Epithelial cell of proximal tubule (primary cell): ENCODE results near the gene WNT9A. TPM values are rescaled to one million over a fixed set of nuclear protein-coding genes. Genes with fewer than 3 reads are reported as not detected.

ENCODE experiments used
- DNase-seq: peaks from one replicate; pipeline ENCODE4 v3.0.0-alpha.2; 2011; ENCODE audit warnings: low read depth
- H3K4me3 ChIP-seq: 2 replicates; pipeline ENCODE4 v1.5.1; 2011; ENCODE audit warnings: low read depth, mild to moderate bottlenecking, low read length
- total RNA-seq: library from RNA; depleted of rRNA; stranded (reverse); fragments of >200 nt; gene quantifications from 2 replicates; pipeline ENCODE4 v1.2.3, GENCODE V29; 2015
- TF ChIP-seq, protein P1 (sequence below): conservative IDR thresholded peaks from 2 replicates; pipeline ENCODE4 v1.5.1; 2012; ENCODE audit warnings: low read depth, mild to moderate bottlenecking, low read length

WNT9A gene
- total RNA-seq, 1 donor from 2014 or later = 2.1 TPM

DNA sequence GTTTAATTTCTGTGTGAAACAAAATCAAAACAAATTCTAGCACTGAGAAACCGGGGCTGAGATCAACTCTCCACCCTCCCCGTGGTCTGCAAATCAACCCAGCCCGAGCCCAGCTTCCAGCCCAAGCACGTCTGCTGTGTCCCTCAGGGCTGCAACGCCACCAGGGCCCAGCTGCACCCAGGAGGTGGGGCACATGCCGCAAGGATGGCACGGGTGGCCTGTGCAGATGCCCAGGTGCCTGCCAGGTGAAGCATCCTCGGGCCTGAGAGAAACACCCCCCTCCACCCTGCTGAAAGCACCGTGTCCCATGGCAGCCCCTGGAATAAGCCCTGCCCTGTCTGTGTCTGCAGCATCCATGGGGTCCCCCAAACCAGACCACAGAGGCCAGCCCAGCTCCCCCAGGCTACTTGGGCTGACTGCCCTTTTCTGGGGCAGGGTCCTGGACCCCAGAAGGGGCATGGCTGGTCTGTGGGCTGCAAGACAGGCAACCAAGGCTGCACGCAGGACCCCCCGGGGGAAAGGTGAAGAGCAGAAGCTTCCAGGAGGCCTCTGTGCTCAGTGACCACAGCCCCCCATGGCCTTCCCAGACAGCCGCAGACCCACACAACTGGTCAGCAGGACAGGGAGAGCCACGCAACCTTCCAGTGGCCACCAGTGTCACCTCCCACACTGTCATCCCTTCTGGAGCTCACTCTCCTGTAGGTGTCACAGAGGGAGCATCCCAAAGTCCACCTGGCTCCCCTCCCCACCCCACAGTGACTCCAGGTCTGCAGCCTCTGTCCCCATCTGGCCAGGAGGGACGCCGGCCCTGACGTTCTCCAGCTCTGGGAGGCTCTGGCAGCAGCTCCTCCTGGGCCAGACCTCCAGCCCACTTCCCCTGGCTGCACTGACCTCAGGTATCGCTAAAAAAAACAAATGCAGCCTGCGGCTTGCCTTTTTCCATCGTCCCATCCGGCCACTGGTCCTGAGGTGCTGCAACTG, 7.7 kb downstream of the WNT9A start:
- TF ChIP-seq, protein P1, sequence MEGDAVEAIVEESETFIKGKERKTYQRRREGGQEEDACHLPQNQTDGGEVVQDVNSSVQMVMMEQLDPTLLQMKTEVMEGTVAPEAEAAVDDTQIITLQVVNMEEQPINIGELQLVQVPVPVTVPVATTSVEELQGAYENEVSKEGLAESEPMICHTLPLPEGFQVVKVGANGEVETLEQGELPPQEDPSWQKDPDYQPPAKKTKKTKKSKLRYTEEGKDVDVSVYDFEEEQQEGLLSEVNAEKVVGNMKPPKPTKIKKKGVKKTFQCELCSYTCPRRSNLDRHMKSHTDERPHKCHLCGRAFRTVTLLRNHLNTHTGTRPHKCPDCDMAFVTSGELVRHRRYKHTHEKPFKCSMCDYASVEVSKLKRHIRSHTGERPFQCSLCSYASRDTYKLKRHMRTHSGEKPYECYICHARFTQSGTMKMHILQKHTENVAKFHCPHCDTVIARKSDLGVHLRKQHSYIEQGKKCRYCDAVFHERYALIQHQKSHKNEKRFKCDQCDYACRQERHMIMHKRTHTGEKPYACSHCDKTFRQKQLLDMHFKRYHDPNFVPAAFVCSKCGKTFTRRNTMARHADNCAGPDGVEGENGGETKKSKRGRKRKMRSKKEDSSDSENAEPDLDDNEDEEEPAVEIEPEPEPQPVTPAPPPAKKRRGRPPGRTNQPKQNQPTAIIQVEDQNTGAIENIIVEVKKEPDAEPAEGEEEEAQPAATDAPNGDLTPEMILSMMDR = no peak
- DNase-seq = no peak
- no peak overlapping the region for H3K4me3 ChIP-seq

DNA sequence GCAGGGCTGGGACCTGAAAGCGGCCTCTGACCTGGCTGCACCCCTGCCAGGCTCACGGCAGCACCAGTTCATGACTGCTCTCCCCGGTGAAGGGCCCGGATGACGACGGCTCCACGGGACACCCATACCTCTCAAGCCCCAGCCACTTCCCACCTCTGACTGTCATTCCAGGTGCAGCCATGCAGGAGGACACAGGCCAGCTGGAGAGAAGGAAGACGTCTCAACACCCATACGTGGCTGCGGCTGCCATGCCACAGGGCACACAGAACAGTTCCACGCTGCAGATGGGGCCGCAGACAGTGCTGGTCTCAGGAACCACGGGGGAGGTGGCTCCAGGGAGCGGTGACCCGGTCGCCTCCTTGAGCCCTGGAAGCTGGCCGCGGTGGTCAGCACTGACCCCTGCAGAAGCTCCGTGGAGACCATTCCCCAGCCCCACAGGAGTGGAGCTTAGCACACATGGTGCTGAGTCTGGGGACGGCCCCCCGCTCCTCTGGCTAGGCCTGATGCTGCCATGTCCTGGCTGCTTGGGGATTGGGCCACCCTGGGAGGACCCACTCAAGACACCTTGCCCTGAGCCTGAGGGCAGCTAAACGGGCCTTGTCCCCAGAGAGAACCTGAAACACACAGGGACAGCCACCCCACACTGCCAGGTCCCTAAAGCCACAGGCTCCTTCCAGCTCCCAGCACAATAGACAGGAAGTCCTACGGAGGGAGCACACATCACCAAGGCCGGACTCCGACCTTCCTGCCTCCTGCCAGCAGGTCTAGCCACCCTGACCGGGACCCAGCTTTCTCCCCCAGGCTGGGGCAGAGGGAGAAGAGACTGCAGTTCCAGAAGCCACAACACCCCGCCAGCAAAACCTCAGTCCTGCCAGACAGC, 8.6 kb downstream of the WNT9A start:
- TF ChIP-seq, protein P1 = no peak
- DNase-seq = no peak
- no peak overlapping the region for H3K4me3 ChIP-seq

DNA sequence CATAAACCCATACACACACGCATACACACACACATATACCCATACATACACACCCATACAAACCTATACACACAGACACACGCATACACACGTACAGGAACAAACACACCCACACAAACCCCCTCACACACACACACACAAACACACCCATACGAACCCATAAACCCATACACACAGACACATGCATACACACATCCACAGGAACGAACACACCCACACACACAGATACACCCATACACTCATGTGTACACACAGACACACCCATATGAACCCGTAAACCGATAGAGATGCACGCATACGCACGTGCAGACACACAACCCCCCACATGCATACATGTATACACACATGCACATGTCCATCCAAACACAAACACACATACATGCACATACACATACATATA, 9.5 kb downstream of the WNT9A start:
- TF ChIP-seq, protein P1 = no peak
- no peak overlapping the region for H3K4me3 ChIP-seq
- DNase-seq = no peak

DNA sequence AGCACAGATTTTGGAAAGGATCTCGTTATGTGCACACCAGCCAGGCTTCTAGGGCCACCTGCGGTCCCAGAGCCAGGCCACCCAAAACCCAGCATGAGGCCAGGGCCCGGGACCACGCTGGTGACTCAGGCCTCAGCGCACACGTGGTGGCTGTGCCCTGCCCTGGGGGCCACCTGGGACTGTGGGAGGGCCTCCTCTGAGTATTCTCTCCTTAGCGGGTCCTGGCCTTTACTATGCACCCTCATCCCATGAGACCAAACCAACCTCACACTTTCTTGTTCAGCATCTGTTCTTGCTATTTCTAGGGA, 9.9 kb downstream of the WNT9A start:
- no peak for DNase-seq
- no peak overlapping the region for H3K4me3 ChIP-seq
- TF ChIP-seq, protein P1 = no peak

DNA sequence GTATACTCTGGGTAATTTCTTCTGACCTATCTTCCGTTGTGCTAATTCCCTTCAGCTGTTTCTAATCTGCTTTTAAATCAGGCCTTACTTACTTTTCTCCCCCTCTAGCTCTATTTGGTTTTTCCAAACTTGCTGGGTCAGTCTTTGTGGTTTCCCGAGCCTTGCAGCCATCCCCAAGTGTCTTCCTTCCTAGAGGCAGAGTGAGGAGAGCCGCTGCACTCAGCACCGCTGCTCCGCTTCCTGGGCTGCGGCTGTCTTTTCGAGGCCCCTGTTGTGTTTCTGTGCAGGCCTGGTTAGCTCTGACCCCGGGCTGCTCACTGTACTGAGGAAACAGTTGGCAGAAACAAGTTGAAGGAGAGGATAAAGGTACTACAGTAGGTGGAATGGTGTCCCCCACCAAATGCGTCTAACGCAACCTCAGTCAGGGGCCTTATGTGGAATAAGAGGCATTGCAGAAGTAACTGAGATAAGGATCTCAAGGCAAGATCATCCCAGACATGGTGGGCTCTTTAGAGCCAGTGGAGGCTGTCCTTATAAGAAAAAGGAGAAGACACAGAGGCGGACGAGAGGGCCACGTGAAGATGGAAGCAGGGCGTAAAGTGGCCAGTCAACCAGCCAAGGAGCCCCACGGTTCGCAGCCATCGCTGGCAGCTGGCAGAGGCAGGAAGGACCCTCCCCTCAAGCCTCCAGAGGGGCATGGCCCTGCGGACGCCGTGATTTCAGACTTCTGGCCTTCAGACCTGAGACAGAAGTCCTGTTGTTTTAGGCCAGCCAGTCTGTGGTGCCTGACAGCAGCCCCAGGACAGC, 10.5 kb downstream of the WNT9A start:
- TF ChIP-seq, protein P1 = no peak
- no peak for DNase-seq
- H3K4me3 ChIP-seq = no peak overlapping the region

DNA sequence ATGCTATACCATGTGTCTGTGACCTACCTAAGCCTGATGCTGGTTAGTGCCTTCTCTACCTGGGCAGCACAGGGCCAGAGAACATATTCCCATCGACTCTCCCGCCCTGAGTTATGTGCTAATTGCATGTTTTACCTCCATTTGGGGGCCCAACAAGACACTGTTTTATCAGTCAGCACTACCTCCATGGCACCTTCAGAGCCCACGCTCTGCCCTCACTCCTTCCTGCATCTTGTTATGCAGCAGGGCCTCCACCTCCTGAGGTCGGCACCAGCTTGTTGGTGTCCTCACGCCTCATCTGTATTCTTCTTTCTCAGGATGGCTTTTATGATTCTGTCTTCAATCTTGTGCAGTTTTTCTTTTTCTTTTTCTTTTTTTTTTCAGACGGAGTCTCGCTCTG, 11.9 kb downstream of the WNT9A start:
- H3K4me3 ChIP-seq = no peak overlapping the region
- TF ChIP-seq, protein P1 = no peak
- no peak for DNase-seq
